WTC11 (cell line): ENCODE measurements around the gene METTL23. TPM values are rescaled to one million over a fixed set of nuclear protein-coding genes. Genes with fewer than 3 reads are reported as not detected.

ENCODE experiments used
- ATAC-seq: fragments of 200-7000 bp; cut with Tn5 transposase; 2 replicates; pipeline ENCODE4 v1.10.0; 2021; ENCODE audit warnings: mild to moderate bottlenecking, moderate library complexity
- CTCF ChIA-PET: fragments of 300-600 bp; sonication (Branson Sonifier 250); formaldehyde crosslinking; loops from one replicate; lab custom pipeline; 2021; ENCODE audit warnings: antibody characterized with exemption; lab: Charles Lee
- POLR2A ChIA-PET: fragments of 350-600 bp; sonication (Branson Sonifier 250); formaldehyde crosslinking; loops from one replicate; lab custom pipeline; 2021; ENCODE audit warnings: antibody characterized with exemption; lab: Charles Lee
- DNase-seq: peaks from one replicate; pipeline ENCODE4 v3.0.0; 2021; ENCODE audit warnings: low spot score
- H3K27ac Mint-ChIP-seq: 2 replicates; pipeline ENCODE4 v1.8.0; 2021; ENCODE audit warnings: mixed read lengths
- H3K27me3 Mint-ChIP-seq: 2 replicates; pipeline ENCODE4 v1.8.0; 2021; ENCODE audit warnings: low read depth, mild to moderate bottlenecking, moderate library complexity, mixed read lengths
- H3K36me3 Mint-ChIP-seq: 2 replicates; pipeline ENCODE4 v1.8.0; 2021; ENCODE audit warnings: mixed read lengths
- H3K4me1 Mint-ChIP-seq: 2 replicates; pipeline ENCODE4 v1.8.0; 2022; ENCODE audit warnings: mixed read lengths
- H3K4me3 Mint-ChIP-seq: 2 replicates; pipeline ENCODE4 v1.8.0; 2021; ENCODE audit warnings: mild to moderate bottlenecking, moderate library complexity, mixed read lengths
- H3K9me3 Mint-ChIP-seq: 2 replicates; pipeline ENCODE4 v1.8.0; 2021; ENCODE audit warnings: mixed read lengths
- ATF1 ChIP-seq: sonication (generic); formaldehyde crosslinking; IDR thresholded peaks from 2 replicates; pipeline ENCODE4 v1.8.1; 2023; ENCODE audit warnings: mild to moderate bottlenecking, moderate library complexity, missing genetic modification reagents
- CREB1 ChIP-seq: sonication (generic); formaldehyde crosslinking; IDR thresholded peaks from 2 replicates; pipeline ENCODE4 v1.8.0; 2023; ENCODE audit warnings: mild to moderate bottlenecking, missing genetic modification reagents
- EMX1 ChIP-seq: fragments of 250-450 bp; sonication (Bioruptor Pico); IDR thresholded peaks from 2 replicates; pipeline ENCODE4 v1.8.0; 2021; ENCODE audit warnings: mild to moderate bottlenecking
- FOXP4 ChIP-seq: sonication (generic); formaldehyde crosslinking; IDR thresholded peaks from 2 replicates; pipeline ENCODE4 v1.8.0; 2022; ENCODE audit warnings: mild to moderate bottlenecking, missing genetic modification reagents
- MAX ChIP-seq: sonication (generic); formaldehyde crosslinking; IDR thresholded peaks from 2 replicates; pipeline ENCODE4 v1.8.0; 2022; ENCODE audit warnings: mild to moderate bottlenecking, missing genetic modification reagents
- NFE2L1 ChIP-seq: sonication (generic); formaldehyde crosslinking; IDR thresholded peaks from 2 replicates; pipeline ENCODE4 v1.8.1; 2023; ENCODE audit warnings: missing genetic modification reagents
- NR3C1 ChIP-seq: sonication (generic); formaldehyde crosslinking; conservative IDR thresholded peaks from 2 replicates; pipeline ENCODE4 v1.8.1; 2023; ENCODE audit warnings: low read depth, mild to moderate bottlenecking, missing genetic modification reagents
- RORB ChIP-seq: fragments of 250-450 bp; sonication (Bioruptor Pico); IDR thresholded peaks from 2 replicates; pipeline ENCODE4 v1.9.0; 2021; ENCODE audit warnings: mild to moderate bottlenecking
- ZNF232 ChIP-seq: sonication (generic); formaldehyde crosslinking; IDR thresholded peaks from 2 replicates; pipeline ENCODE4 v1.8.0; 2022; ENCODE audit warnings: mild to moderate bottlenecking, missing genetic modification reagents
- ZNF671 ChIP-seq: fragments of 250-450 bp; sonication (Bioruptor Pico); IDR thresholded peaks from 2 replicates; pipeline ENCODE4 v1.8.0; 2021; ENCODE audit warnings: mild to moderate bottlenecking
- total RNA-seq: library from RNA; stranded (reverse); gene quantifications from 3 replicates; pipeline ENCODE4 v1.2.3, GENCODE V29; 2021
- TF ChIP-seq, protein P1 (sequence below): fragments of 250-450 bp; sonication (Bioruptor Pico); IDR thresholded peaks from 2 replicates; pipeline ENCODE4 v1.9.0; 2021; ENCODE audit warnings: mild to moderate bottlenecking, borderline replicate concordance
- TF ChIP-seq, protein P2 (sequence below): fragments of 200-600 bp; IDR thresholded peaks from 2 replicates; pipeline ENCODE4 v1.8.0; 2022; ENCODE audit warnings: antibody characterized with exemption
- TF ChIP-seq, protein P3 (sequence below): sonication (generic); formaldehyde crosslinking; IDR thresholded peaks from 2 replicates; pipeline ENCODE4 v1.8.1; 2023; ENCODE audit warnings: mild to moderate bottlenecking, missing genetic modification reagents, borderline replicate concordance
- TF ChIP-seq, protein P4 (sequence below): sonication (generic); formaldehyde crosslinking; IDR thresholded peaks from 2 replicates; pipeline ENCODE4 v1.8.0; 2023; ENCODE audit warnings: missing genetic modification reagents, mild to moderate bottlenecking, borderline replicate concordance
- TF ChIP-seq, protein P5 (sequence below): sonication (generic); formaldehyde crosslinking; IDR thresholded peaks from 2 replicates; pipeline ENCODE4 v1.8.1; 2023; ENCODE audit warnings: mild to moderate bottlenecking, missing genetic modification reagents
- TF ChIP-seq, protein P6 (sequence below): sonication (generic); formaldehyde crosslinking; IDR thresholded peaks from 2 replicates; pipeline ENCODE4 v1.8.1; 2022; ENCODE audit warnings: mild to moderate bottlenecking, moderate library complexity, missing genetic modification reagents

The METTL23 gene
- total RNA-seq, 1 experiment from 2014 or later = 48.5 TPM

- TF ChIP-seq, protein P1, sequence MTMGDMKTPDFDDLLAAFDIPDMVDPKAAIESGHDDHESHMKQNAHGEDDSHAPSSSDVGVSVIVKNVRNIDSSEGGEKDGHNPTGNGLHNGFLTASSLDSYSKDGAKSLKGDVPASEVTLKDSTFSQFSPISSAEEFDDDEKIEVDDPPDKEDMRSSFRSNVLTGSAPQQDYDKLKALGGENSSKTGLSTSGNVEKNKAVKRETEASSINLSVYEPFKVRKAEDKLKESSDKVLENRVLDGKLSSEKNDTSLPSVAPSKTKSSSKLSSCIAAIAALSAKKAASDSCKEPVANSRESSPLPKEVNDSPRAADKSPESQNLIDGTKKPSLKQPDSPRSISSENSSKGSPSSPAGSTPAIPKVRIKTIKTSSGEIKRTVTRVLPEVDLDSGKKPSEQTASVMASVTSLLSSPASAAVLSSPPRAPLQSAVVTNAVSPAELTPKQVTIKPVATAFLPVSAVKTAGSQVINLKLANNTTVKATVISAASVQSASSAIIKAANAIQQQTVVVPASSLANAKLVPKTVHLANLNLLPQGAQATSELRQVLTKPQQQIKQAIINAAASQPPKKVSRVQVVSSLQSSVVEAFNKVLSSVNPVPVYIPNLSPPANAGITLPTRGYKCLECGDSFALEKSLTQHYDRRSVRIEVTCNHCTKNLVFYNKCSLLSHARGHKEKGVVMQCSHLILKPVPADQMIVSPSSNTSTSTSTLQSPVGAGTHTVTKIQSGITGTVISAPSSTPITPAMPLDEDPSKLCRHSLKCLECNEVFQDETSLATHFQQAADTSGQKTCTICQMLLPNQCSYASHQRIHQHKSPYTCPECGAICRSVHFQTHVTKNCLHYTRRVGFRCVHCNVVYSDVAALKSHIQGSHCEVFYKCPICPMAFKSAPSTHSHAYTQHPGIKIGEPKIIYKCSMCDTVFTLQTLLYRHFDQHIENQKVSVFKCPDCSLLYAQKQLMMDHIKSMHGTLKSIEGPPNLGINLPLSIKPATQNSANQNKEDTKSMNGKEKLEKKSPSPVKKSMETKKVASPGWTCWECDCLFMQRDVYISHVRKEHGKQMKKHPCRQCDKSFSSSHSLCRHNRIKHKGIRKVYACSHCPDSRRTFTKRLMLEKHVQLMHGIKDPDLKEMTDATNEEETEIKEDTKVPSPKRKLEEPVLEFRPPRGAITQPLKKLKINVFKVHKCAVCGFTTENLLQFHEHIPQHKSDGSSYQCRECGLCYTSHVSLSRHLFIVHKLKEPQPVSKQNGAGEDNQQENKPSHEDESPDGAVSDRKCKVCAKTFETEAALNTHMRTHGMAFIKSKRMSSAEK (CRISPR knock-in tag) = no peak
- TF ChIP-seq, protein P2, sequence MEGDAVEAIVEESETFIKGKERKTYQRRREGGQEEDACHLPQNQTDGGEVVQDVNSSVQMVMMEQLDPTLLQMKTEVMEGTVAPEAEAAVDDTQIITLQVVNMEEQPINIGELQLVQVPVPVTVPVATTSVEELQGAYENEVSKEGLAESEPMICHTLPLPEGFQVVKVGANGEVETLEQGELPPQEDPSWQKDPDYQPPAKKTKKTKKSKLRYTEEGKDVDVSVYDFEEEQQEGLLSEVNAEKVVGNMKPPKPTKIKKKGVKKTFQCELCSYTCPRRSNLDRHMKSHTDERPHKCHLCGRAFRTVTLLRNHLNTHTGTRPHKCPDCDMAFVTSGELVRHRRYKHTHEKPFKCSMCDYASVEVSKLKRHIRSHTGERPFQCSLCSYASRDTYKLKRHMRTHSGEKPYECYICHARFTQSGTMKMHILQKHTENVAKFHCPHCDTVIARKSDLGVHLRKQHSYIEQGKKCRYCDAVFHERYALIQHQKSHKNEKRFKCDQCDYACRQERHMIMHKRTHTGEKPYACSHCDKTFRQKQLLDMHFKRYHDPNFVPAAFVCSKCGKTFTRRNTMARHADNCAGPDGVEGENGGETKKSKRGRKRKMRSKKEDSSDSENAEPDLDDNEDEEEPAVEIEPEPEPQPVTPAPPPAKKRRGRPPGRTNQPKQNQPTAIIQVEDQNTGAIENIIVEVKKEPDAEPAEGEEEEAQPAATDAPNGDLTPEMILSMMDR = no peak
- TF ChIP-seq MAX (no peak), RORB (no peak), NR3C1 (CRISPR knock-in tag) (no peak), NFE2L1 (CRISPR knock-in tag) (no peak), ATF1 (no peak), ZNF671 (CRISPR knock-in tag) (no peak), CREB1 (no peak), EMX1 (CRISPR knock-in tag) (no peak)
- TF ChIP-seq, protein P3, sequence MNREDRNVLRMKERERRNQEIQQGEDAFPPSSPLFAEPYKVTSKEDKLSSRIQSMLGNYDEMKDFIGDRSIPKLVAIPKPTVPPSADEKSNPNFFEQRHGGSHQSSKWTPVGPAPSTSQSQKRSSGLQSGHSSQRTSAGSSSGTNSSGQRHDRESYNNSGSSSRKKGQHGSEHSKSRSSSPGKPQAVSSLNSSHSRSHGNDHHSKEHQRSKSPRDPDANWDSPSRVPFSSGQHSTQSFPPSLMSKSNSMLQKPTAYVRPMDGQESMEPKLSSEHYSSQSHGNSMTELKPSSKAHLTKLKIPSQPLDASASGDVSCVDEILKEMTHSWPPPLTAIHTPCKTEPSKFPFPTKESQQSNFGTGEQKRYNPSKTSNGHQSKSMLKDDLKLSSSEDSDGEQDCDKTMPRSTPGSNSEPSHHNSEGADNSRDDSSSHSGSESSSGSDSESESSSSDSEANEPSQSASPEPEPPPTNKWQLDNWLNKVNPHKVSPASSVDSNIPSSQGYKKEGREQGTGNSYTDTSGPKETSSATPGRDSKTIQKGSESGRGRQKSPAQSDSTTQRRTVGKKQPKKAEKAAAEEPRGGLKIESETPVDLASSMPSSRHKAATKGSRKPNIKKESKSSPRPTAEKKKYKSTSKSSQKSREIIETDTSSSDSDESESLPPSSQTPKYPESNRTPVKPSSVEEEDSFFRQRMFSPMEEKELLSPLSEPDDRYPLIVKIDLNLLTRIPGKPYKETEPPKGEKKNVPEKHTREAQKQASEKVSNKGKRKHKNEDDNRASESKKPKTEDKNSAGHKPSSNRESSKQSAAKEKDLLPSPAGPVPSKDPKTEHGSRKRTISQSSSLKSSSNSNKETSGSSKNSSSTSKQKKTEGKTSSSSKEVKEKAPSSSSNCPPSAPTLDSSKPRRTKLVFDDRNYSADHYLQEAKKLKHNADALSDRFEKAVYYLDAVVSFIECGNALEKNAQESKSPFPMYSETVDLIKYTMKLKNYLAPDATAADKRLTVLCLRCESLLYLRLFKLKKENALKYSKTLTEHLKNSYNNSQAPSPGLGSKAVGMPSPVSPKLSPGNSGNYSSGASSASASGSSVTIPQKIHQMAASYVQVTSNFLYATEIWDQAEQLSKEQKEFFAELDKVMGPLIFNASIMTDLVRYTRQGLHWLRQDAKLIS (CRISPR knock-in tag) = no peak
These were observed 46.3 kb downstream of the METTL23 start (continued) for GRCh38 chr17:76772842-76773525.

GRCh38 chr17:76775021-76775600, 48.5 kb downstream of the METTL23 start:
- no peaks in the 10 kb centered on the region for H3K4me1 Mint-ChIP-seq
- H3K27ac Mint-ChIP-seq = no peak overlapping the region
- ATAC-seq (no peak), DNase-seq (no peak)
- H3K9me3 Mint-ChIP-seq = no peaks in the 10 kb centered on the region
- peaks cover 30% of the 10 kb centered on the region for H3K36me3 Mint-ChIP-seq
- ChIA-PET CTCF (no interaction called here), POLR2A (no interaction called here)
- no peaks in the 10 kb centered on the region for H3K27me3 Mint-ChIP-seq
- H3K4me3 Mint-ChIP-seq = no peak overlapping the region
- TF ChIP-seq, protein P4, sequence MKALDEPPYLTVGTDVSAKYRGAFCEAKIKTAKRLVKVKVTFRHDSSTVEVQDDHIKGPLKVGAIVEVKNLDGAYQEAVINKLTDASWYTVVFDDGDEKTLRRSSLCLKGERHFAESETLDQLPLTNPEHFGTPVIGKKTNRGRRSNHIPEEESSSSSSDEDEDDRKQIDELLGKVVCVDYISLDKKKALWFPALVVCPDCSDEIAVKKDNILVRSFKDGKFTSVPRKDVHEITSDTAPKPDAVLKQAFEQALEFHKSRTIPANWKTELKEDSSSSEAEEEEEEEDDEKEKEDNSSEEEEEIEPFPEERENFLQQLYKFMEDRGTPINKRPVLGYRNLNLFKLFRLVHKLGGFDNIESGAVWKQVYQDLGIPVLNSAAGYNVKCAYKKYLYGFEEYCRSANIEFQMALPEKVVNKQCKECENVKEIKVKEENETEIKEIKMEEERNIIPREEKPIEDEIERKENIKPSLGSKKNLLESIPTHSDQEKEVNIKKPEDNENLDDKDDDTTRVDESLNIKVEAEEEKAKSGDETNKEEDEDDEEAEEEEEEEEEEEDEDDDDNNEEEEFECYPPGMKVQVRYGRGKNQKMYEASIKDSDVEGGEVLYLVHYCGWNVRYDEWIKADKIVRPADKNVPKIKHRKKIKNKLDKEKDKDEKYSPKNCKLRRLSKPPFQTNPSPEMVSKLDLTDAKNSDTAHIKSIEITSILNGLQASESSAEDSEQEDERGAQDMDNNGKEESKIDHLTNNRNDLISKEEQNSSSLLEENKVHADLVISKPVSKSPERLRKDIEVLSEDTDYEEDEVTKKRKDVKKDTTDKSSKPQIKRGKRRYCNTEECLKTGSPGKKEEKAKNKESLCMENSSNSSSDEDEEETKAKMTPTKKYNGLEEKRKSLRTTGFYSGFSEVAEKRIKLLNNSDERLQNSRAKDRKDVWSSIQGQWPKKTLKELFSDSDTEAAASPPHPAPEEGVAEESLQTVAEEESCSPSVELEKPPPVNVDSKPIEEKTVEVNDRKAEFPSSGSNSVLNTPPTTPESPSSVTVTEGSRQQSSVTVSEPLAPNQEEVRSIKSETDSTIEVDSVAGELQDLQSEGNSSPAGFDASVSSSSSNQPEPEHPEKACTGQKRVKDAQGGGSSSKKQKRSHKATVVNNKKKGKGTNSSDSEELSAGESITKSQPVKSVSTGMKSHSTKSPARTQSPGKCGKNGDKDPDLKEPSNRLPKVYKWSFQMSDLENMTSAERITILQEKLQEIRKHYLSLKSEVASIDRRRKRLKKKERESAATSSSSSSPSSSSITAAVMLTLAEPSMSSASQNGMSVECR (CRISPR knock-in tag) = no peak
- TF ChIP-seq, protein P5, sequence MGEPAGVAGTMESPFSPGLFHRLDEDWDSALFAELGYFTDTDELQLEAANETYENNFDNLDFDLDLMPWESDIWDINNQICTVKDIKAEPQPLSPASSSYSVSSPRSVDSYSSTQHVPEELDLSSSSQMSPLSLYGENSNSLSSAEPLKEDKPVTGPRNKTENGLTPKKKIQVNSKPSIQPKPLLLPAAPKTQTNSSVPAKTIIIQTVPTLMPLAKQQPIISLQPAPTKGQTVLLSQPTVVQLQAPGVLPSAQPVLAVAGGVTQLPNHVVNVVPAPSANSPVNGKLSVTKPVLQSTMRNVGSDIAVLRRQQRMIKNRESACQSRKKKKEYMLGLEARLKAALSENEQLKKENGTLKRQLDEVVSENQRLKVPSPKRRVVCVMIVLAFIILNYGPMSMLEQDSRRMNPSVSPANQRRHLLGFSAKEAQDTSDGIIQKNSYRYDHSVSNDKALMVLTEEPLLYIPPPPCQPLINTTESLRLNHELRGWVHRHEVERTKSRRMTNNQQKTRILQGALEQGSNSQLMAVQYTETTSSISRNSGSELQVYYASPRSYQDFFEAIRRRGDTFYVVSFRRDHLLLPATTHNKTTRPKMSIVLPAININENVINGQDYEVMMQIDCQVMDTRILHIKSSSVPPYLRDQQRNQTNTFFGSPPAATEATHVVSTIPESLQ = no peak
- TF ChIP-seq, protein P6, sequence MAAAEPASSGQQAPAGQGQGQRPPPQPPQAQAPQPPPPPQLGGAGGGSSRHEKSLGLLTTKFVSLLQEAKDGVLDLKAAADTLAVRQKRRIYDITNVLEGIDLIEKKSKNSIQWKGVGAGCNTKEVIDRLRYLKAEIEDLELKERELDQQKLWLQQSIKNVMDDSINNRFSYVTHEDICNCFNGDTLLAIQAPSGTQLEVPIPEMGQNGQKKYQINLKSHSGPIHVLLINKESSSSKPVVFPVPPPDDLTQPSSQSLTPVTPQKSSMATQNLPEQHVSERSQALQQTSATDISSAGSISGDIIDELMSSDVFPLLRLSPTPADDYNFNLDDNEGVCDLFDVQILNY (CRISPR knock-in tag) = no peak
- TF ChIP-seq FOXP4 (CRISPR knock-in tag) (no peak), ZNF232 (CRISPR knock-in tag) (no peak)
